Measurements from ENCODE around the gene PDZRN3. TPM values are rescaled to one million over a fixed set of nuclear protein-coding genes. Genes with fewer than 3 reads are reported as not detected.
A peak's percentile ranks its signal among the peaks of the same experiment; 100 is the strongest.

Gene PDZRN3
- total and polyA plus RNA-seq, 2 experiments from 2014 or later, result 42.9 to 60.5 TPM

GRCh38 chr3:73516631-73517030, 108.1 kb downstream of the PDZRN3 start:
- no peaks in the 10 kb centered on the region for H3K27me3 ChIP-seq
- H3K4me3 ChIP-seq, result no peak overlapping the region
- H3K4me2 ChIP-seq, result no peak overlapping the region
- H3K9me3 ChIP-seq (ENCODE audit: low read depth), result no peaks in the 10 kb centered on the region
- H3K36me3 ChIP-seq (replicated peaks; ENCODE audit: insufficient read depth, low read depth), result no peaks in the 10 kb centered on the region
- peaks cover 70% of the 10 kb centered on the region for H3K79me2 ChIP-seq
- H2AFZ ChIP-seq, result no peak overlapping the region
- H3K9me2 ChIP-seq (replicated peaks; ENCODE audit: insufficient read depth), result no peaks in the 10 kb centered on the region
- no peak for DNase-seq (ENCODE audit: low spot score)
- WGBS (ENCODE audit: low lambda C conversion rate, missing lambda C conversion rate), result 59% methylated on average over 5 of the region's 5 CpGs
- peak overlapping the region; percentile 44 for H3K27ac ChIP-seq
- TF ChIP-seq EZH2phosphoT487 (IDR thresholded peaks at IDR 0.05; ENCODE audit: low read depth, severe bottlenecking, unreplicated experiment) (no peak), EZH2 (IDR thresholded peaks at IDR 0.05; ENCODE audit: borderline replicate concordance) (no peak), CTCF (IDR thresholded peaks at IDR 0.05; ENCODE audit: poor library complexity) (no peak)
- peaks cover 5% of the 10 kb centered on the region for H4K20me1 ChIP-seq (ENCODE audit: insufficient read depth, poor library complexity, severe bottlenecking)
- H3K4me1 ChIP-seq (ENCODE audit: insufficient read depth), result peaks cover 43% of the 10 kb centered on the region

- peak overlapping the region; percentile 42 for H3K27ac ChIP-seq
- peaks cover 69% of the 10 kb centered on the region for H3K79me2 ChIP-seq
- H2AFZ ChIP-seq, result no peak overlapping the region
- H3K4me2 ChIP-seq, result peak overlapping the region; percentile 54
- WGBS (ENCODE audit: low lambda C conversion rate, missing lambda C conversion rate), result 24% methylated on average over 5 of the region's 5 CpGs
- TF ChIP-seq EZH2 (IDR thresholded peaks at IDR 0.05; ENCODE audit: borderline replicate concordance), result no peak
- TF ChIP-seq EZH2phosphoT487 (IDR thresholded peaks at IDR 0.05; ENCODE audit: low read depth, severe bottlenecking, unreplicated experiment), result no peak
- no peak for TF ChIP-seq CTCF (IDR thresholded peaks at IDR 0.05; ENCODE audit: poor library complexity)
- H3K4me1 ChIP-seq (ENCODE audit: insufficient read depth), result peaks cover 59% of the 10 kb centered on the region
- H3K9me2 ChIP-seq (replicated peaks; ENCODE audit: insufficient read depth), result no peaks in the 10 kb centered on the region
- H4K20me1 ChIP-seq (ENCODE audit: insufficient read depth, poor library complexity, severe bottlenecking), result peaks cover 13% of the 10 kb centered on the region
- no peak overlapping the region for H3K4me3 ChIP-seq
- no peaks in the 10 kb centered on the region for H3K9me3 ChIP-seq (ENCODE audit: low read depth)
- H3K27me3 ChIP-seq, result no peaks in the 10 kb centered on the region
- no peaks in the 10 kb centered on the region for H3K36me3 ChIP-seq (replicated peaks; ENCODE audit: insufficient read depth, low read depth)
- peak; percentile 86 for DNase-seq (ENCODE audit: low spot score)
Observed at GRCh38 chr3:73513260-73513659, 111.5 kb downstream of the PDZRN3 start.

GRCh38 chr3:73511571-73512525, 112.9 kb downstream of the PDZRN3 start:
- peak overlapping the region; percentile 54 for H3K4me2 ChIP-seq
- no peaks in the 10 kb centered on the region for H3K36me3 ChIP-seq (replicated peaks; ENCODE audit: insufficient read depth, low read depth)
- H4K20me1 ChIP-seq (ENCODE audit: insufficient read depth, poor library complexity, severe bottlenecking), result peaks cover 13% of the 10 kb centered on the region
- H3K4me1 ChIP-seq (ENCODE audit: insufficient read depth), result peaks cover 55% of the 10 kb centered on the region
- WGBS (ENCODE audit: low lambda C conversion rate, missing lambda C conversion rate), result 48% methylated on average over 21 of the region's 21 CpGs
- peak overlapping the region; percentile 68 for H3K27ac ChIP-seq
- H3K79me2 ChIP-seq, result peaks cover 59% of the 10 kb centered on the region
- no peak overlapping the region for H3K4me3 ChIP-seq
- H3K9me2 ChIP-seq (replicated peaks; ENCODE audit: insufficient read depth), result no peaks in the 10 kb centered on the region
- H3K27me3 ChIP-seq, result no peaks in the 10 kb centered on the region
- no peak overlapping the region for H2AFZ ChIP-seq
- H3K9me3 ChIP-seq (ENCODE audit: low read depth), result no peaks in the 10 kb centered on the region
- DNase-seq (ENCODE audit: low spot score), result no peak
- no peak for TF ChIP-seq EZH2phosphoT487 (IDR thresholded peaks at IDR 0.05; ENCODE audit: low read depth, severe bottlenecking, unreplicated experiment)
- no peak for TF ChIP-seq CTCF (IDR thresholded peaks at IDR 0.05; ENCODE audit: poor library complexity)
- TF ChIP-seq EZH2 (IDR thresholded peaks at IDR 0.05; ENCODE audit: borderline replicate concordance), result no peak
